CD14-positive monocyte (primary cell): ENCODE measurements around the gene CEP78. TPM values are rescaled to one million over a fixed set of nuclear protein-coding genes. Genes with fewer than 3 reads are reported as not detected.

ENCODE experiments used
- DNase-seq, 3 donors: peaks; one replicate each; pipeline ENCODE4 v3.0.0-alpha.2; 2011 to 2022
- H2AFZ ChIP-seq: 2 replicates; pipeline ENCODE4 v1.6.0; 2012; ENCODE audit warnings: mild to moderate bottlenecking, low read depth, low read length, inconsistent platforms; ENCODE audit not compliant: insufficient read depth, poor library complexity, severe bottlenecking
- H3K27ac ChIP-seq, 2 donors: 1 replicate in 1 of 2; 2 replicates in 1 of 2; pipeline ENCODE4 v1.5.1; 2012 to 2013; ENCODE audit warnings: low read length in 2 of 2, control low read depth in 1 of 2, inconsistent platforms in 1 of 2, low read depth in 1 of 2, mild to moderate bottlenecking in 1 of 2
- H3K27me3 ChIP-seq, 2 donors: one replicate each; pipeline versions ENCODE4 v1.6.0 to v1.6.1; 2011 to 2013; ENCODE audit warnings: low read length in 2 of 2; ENCODE audit not compliant: control insufficient read depth in 2 of 2, insufficient read depth in 2 of 2
- H3K36me3 ChIP-seq, 2 donors: replicated peaks in 1 of 2; 1 replicate in 1 of 2; 2 replicates in 1 of 2; pipeline versions ENCODE4 v1.5.1 to v1.6.1; 2012 to 2013; ENCODE audit warnings: low read length in 2 of 2, control low read depth in 1 of 2, inconsistent platforms in 1 of 2, mild to moderate bottlenecking in 1 of 2; ENCODE audit not compliant: insufficient read depth in 2 of 2, control insufficient read depth in 1 of 2
- H3K4me1 ChIP-seq, 2 donors: 1 replicate in 1 of 2; 2 replicates in 1 of 2; pipeline versions ENCODE4 v1.5.1 to v1.6.1; 2012 to 2013; ENCODE audit warnings: low read length in 2 of 2, control low read depth in 1 of 2, inconsistent platforms in 1 of 2, mild to moderate bottlenecking in 1 of 2, moderate library complexity in 1 of 2; ENCODE audit not compliant: insufficient read depth in 2 of 2, control insufficient read depth in 1 of 2
- H3K4me2 ChIP-seq: replicated peaks from 2 replicates; pipeline ENCODE3; 2012; ENCODE audit warnings: low read length, moderate library complexity, mild to moderate bottlenecking; ENCODE audit not compliant: poor library complexity, severe bottlenecking; ENCODE audit errors: extremely low read depth
- H3K4me3 ChIP-seq, 3 experiments: fragments of 200-600 bp in 1 of 3; sonication (generic) in 1 of 3; replicated peaks in 1 of 3; 1 replicate in 2 of 3; 2 replicates in 1 of 3; pipeline ENCODE4 v1.5.1; 2011 to 2013; ENCODE audit warnings: low read length in 3 of 3, mild to moderate bottlenecking in 3 of 3, control low read depth in 2 of 3, low read depth in 2 of 3, inconsistent platforms in 1 of 3, moderate library complexity in 1 of 3
- H3K79me2 ChIP-seq: 2 replicates; pipeline ENCODE4 v1.6.0; 2012; ENCODE audit warnings: mild to moderate bottlenecking, control low read depth, inconsistent platforms, low read length, moderate library complexity; ENCODE audit not compliant: insufficient read depth
- H3K9ac ChIP-seq: 2 replicates; pipeline ENCODE4 v1.6.0; 2017; ENCODE audit warnings: low read length, mild to moderate bottlenecking; ENCODE audit not compliant: insufficient read depth, poor library complexity, severe bottlenecking
- H3K9me3 ChIP-seq, 2 donors: replicated peaks in 1 of 2; 1 replicate in 1 of 2; 2 replicates in 1 of 2; pipeline versions ENCODE4 v1.5.1 to v1.6.1; 2012 to 2013; ENCODE audit warnings: low read length in 2 of 2, control low read depth in 1 of 2; ENCODE audit not compliant: control insufficient read depth in 1 of 2, insufficient read depth in 1 of 2
- H4K20me1 ChIP-seq: 2 replicates; pipeline ENCODE4 v1.6.0; 2012; ENCODE audit warnings: mild to moderate bottlenecking, low read length, control low read depth, moderate library complexity; ENCODE audit not compliant: insufficient read depth
- H3K27ac Mint-ChIP-seq, 7 donors: one replicate each; pipeline ENCODE4 v1.8.0; 2020; ENCODE audit warnings: mild to moderate bottlenecking in 7 of 7, mixed read lengths in 7 of 7, moderate library complexity in 6 of 7, inconsistent platforms in 2 of 7
- H3K27me3 Mint-ChIP-seq, 3 donors: one replicate each; pipeline ENCODE4 v1.8.0; 2021 to 2022; ENCODE audit warnings: low read depth in 3 of 3, mild to moderate bottlenecking in 3 of 3, mixed read lengths in 3 of 3, moderate library complexity in 3 of 3, inconsistent platforms in 1 of 3
- H3K36me3 Mint-ChIP-seq, 2 donors: one replicate each; pipeline ENCODE4 v1.8.0; 2020; ENCODE audit warnings: mixed read lengths in 2 of 2, inconsistent platforms in 1 of 2, mild to moderate bottlenecking in 1 of 2
- H3K4me1 Mint-ChIP-seq: one replicate; pipeline ENCODE4 v1.8.0; 2020; ENCODE audit warnings: mild to moderate bottlenecking, mixed read lengths
- H3K4me3 Mint-ChIP-seq, 2 donors: one replicate each; pipeline ENCODE4 v1.8.0; 2020; ENCODE audit warnings: mild to moderate bottlenecking in 2 of 2, mixed read lengths in 2 of 2, moderate library complexity in 1 of 2
- H3K9me3 Mint-ChIP-seq, 7 donors: one replicate each; pipeline ENCODE4 v1.8.0; 2020 to 2022; ENCODE audit warnings: mixed read lengths in 7 of 7, mild to moderate bottlenecking in 6 of 7, moderate library complexity in 6 of 7, inconsistent platforms in 2 of 7
- CTCF ChIP-seq: fragments of 200-600 bp; IDR thresholded peaks from one replicate; pipeline ENCODE4 v1.8.0; 2022; ENCODE audit warnings: antibody characterized with exemption, mild to moderate bottlenecking
- WGBS: methylation state at CpG from one replicate; pipeline ENCODE4 v1.1.5; 2013; ENCODE audit warnings: missing lambda C conversion rate; ENCODE audit not compliant: insufficient coverage; 5-methylcytosine and 5-hydroxymethylcytosine counted together
- intact Hi-C, 2 donors: fragments of 100-400 bp; cut with micrococcal nuclease; formaldehyde crosslinking; loops; one replicate each; pipeline versions ENCODE4 v1.15.0 to v1.15.1; 2023
- polyA plus RNA-seq, 3 donors: library from polyadenylated mRNA; depleted of rRNA in 1 of 3; unstranded in 2 of 3; stranded (reverse) in 1 of 3; fragments of 300-500 nt in 2 of 3; fragments of >200 nt in 1 of 3; fragmentation: Illumina TruSeq in 2 of 3; gene quantifications; 1 replicate in 2 of 3; 2 replicates in 1 of 3; pipeline ENCODE4 v1.2.3, GENCODE V29; 2012 to 2021

The CEP78 gene
- polyA plus RNA-seq, 3 donors = 1.7 to 3.3 (median 2.5) TPM

DNA sequence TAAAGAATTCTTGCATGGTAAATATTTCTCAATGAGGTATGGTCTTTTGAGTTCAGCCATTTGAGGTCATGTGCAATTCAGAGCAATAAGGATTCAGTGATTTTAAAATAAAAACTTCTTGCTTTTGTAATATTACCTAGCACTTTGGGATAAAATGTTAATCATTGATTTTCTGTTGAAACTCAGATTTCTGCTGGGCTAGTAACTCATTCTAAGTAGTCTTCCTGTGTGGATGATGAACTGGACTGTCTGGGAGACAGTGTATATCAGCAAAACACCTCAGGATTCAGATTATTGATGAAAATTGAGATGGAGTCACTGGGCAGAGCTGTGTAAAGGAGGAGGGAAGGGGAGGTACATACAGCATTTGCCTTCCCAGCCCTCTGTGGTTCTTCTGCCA is 50.2 kb downstream of the CEP78 start:
- no peaks in the 10 kb centered on the region for H3K36me3 ChIP-seq
- no peak for DNase-seq
- Mint-ChIP-seq H3K36me3 (peaks cover 0 to 3% of the 10 kb centered on the region in 2 donors), H3K27ac (no peak overlapping the region), H3K4me3 (no peak overlapping the region), H3K27me3 (peaks cover 6 to 9% (median 8%) of the 10 kb centered on the region in 3 donors), H3K4me1 (no peaks in the 10 kb centered on the region), H3K9me3 (peaks cover 5 to 25% (median 10%) of the 10 kb centered on the region in 7 donors)
- H3K27me3 ChIP-seq = no peaks in the 10 kb centered on the region
- no peak overlapping the region for H3K4me2 ChIP-seq
- H2AFZ ChIP-seq = no peak overlapping the region
- H3K4me3 ChIP-seq = no peak overlapping the region
- H3K79me2 ChIP-seq = no peaks in the 10 kb centered on the region
- H3K27ac ChIP-seq = no peak overlapping the region
- no peaks in the 10 kb centered on the region for H3K9me3 ChIP-seq
- no peaks in the 10 kb centered on the region for H4K20me1 ChIP-seq
- no peak for TF ChIP-seq CTCF
- H3K4me1 ChIP-seq = no peaks in the 10 kb centered on the region
- intact Hi-C loops = no loop called here
- no peak overlapping the region for H3K9ac ChIP-seq

- Mint-ChIP-seq H3K4me3 (no peak overlapping the region), H3K4me1 (no peaks in the 10 kb centered on the region), H3K36me3 (peaks cover 0 to 3% of the 10 kb centered on the region in 2 donors), H3K27ac (no peak overlapping the region), H3K9me3 (peaks cover 5 to 23% (median 10%) of the 10 kb centered on the region in 7 donors), H3K27me3 (peaks cover 9 to 12% (median 9%) of the 10 kb centered on the region in 3 donors)
- Histone ChIP-seq H2AFZ (no peak overlapping the region), H3K36me3 (no peaks in the 10 kb centered on the region), H3K4me1 (no peaks in the 10 kb centered on the region), H3K79me2 (no peaks in the 10 kb centered on the region), H3K27me3 (no peaks in the 10 kb centered on the region), H3K4me3 (no peak overlapping the region), H3K27ac (no peak overlapping the region), H4K20me1 (no peaks in the 10 kb centered on the region), H3K9me3 (no peaks in the 10 kb centered on the region), H3K4me2 (no peak overlapping the region), H3K9ac (no peak overlapping the region)
- TF ChIP-seq CTCF = no peak
- WGBS = no CpG with 5 or more reads among the region's 6 CpGs
- no peak for DNase-seq
- intact Hi-C loops = no loop called here
Measured at GRCh38 chr9:78286946-78287388, 51.1 kb downstream of the CEP78 start.
